ENCODE data around the gene FBXO28.
A peak's percentile ranks its signal among the peaks of the same experiment; 100 is the strongest.

FBXO28 gene

DNA sequence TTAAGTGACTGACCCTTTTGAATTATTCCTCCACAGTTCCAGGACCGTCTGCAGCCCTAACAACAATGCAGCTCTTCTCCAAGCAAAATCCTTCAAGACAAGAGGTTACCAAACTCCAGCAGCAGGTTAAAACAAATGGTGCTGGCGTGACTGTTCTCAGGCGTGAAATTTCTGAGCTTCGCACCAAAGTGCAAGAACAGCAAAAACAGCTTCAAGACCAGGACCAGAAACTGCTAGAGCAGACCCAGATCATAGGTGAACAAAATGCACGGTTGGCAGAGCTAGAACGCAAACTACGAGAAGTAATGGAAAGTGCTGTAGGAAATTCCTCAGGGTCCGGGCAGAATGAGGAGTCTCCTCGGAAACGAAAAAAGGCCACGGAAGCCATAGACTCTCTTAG is 43.4 kb downstream of the FBXO28 start:
- no peak for DNase-seq (ENCODE audit: low read depth, low spot score)

DNA sequence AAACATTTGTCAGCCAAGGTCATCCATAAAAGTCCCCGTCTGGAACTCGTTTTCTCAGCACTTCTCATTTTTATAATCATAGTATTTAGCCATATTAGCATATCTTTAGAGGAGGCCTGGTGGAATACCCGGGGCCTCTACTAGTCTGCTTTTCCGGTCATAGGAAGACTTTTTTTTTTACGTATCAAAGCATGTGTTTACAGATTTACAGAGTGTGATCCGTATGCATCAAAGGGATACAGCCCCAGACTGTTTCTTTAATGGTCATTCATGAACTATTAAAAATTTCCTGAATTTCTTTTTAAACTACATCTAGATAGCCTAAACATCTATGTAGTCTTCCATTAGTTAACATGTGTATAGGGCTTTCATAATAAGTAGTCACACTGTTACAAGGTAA is 45.6 kb downstream of the FBXO28 start:
- no peak for DNase-seq (ENCODE audit: low read depth, low spot score)

DNA sequence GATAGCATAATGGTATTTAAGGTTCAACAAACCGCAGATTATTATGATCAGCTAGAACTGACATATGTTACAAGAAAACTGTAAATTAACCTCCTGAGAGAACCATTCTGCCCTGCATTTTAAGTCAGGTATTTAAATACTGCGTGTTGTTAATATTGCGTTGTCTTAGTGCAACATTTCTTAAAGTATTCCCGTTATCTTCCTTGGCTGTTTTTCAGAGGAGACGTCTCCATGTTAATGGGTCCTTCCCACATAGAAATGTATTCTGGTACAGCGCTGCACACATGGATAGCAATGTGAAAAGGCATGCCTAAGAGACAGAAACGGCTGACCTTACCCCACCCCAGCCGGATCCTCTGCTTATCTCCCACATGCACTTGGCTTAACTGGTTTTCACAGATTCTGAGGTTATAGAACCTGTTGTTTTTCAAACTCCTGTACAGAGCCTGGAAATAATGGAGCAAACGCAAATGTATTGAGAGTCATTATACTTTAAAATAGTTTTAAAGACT is 46.3 kb downstream of the FBXO28 start:
- DNase-seq (ENCODE audit: low read depth, low spot score), result no peak

DNA sequence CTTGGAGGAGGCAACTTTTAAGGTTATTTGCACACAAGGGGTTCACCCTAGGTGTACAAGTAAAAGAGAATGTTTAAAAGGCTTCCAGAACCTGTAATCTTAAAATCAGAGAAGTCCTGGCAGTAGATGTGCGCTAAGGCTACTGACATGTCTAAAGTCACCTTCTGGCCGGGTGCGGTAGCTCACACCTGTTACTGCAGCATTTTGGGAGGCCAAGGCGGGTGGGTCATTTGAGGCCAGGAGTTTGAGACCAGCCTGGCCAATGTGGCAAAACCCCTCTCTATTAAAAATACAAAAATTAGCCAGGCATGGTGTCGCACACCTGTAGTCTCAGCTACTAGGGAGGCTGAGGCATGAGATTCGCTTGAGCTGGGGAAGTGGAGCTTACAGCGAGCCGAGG is 48.9 kb downstream of the FBXO28 start:
- no peak for DNase-seq (ENCODE audit: low read depth, low spot score)

DNA sequence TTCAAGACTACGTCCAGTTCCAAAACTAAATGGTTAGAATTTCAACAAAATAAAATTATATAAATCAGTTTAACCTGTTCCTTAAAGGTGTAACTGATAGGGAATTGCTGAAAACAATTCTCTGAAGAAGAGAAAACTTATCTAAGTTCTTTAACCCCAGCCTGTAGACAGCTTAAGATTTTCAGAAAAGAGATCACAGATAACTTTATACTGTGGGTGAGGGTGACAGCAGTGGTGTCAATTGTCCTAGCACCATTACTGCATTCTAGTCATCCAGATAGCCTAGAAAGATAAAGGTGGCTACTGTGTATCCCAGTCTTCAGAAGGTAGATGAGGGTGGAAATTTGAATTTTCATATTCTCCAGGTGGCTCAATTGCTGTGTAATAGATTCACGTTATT is 49.4 kb downstream of the FBXO28 start:
- no peak for DNase-seq (ENCODE audit: low read depth, low spot score)

DNA sequence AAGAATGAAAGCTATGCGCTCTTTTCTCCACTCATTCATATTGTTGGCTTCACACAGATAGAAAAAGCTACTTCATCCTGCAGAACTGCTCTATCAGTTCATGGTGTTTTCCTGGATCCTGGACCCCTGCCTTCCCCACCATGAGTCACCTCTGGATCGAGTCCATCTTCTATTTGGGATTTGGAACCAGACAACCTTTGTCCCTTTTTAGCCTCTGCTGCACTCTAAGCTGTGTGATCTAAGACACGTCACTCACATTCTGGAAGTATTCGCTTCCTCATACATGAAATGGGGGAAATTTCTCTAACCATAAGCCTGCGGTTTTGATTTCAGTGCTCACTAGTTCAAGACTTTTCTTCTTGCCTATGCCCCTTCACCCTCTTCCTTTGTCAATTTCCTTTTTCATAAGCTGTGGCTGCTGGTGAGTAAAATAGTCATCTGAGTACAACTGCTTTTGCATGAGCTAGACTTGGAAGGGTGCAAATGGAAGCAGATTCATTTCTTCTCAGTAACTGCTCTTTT is 55.0 kb downstream of the FBXO28 start:
- DNase-seq (ENCODE audit: low read depth, low spot score), result no peak

DNA sequence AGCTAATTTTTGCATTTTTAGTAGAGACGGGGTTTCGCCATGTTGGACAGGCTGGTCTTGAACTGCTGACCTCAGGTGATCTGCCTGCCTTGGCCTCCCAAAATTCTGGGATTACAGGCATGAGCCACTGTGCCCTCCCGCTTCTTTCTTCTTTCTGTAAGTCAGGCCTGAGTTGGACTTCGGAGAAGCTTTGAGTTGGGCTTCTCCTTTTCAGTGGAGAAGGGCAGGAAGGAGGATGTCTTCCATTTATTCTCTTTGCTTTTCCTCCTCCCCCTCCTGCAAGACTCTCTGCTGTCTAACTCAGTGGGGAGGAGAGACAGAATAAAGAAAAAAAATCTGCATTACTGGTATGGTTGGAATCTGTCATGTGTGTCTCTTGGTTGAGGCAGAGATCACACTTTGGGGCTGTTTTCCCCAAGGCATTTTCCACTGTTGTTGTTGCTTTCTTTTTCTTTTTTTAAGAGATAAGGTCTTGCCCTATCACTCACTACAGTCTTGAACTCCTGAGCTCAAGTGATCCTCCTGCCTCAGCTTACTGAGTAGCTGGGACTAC is 55.9 kb downstream of the FBXO28 start:
- DNase-seq (ENCODE audit: low read depth, low spot score), result no peak

DNA sequence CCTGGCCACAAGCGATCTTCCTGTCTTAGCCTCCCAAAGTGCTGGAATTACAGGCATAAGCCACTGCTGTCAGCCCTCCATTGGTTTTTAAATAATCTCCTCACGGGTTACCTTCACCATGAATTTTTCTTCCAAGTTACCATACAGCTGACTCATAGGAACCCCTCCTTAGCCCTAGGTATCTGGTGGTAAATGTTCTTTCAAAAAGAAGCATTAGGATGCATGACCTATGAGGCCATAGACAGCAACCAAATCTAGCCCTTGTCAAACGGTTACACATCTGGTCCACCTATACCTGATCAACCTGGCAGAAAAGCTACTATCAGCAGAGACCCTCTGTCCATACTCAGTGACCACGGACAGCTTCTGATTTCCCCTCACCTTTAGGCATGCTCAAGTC is 56.4 kb downstream of the FBXO28 start:
- no peak for DNase-seq (ENCODE audit: low read depth, low spot score)

DNA sequence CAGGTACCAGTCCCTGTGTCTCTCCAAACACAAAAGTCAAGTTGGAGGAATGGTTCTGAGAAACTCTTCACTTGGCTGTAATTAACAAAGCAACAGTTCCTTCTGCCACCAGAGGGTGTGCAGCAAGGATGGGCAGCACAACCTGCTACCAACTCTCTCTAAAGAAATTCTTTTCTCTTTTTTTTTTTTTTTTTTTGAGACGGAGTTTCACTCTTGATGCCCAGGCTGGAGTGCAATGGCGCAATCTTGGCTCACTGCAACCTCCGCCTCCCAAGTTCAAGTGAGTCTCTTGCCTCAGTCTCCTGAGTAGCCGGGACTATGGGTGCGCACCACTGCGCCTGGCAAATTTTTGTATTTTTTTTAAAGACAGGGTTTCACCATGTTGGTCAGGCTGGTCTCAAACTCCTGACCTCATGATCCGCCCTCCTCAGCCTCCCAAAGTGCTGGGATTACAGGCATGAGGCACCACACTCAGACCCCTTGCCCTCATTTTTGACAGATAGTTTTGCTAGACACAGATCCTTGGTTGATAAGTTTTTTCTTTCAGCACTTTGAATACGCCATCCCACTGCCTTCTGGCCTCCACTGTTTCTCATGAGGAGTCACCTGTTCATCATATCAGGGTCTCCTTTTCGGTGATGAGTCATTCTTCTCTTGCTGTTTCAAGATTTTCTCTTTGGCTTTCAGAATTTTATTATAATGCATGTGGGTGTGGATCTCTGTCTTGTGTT is 57.0 kb downstream of the FBXO28 start:
- DNase-seq (ENCODE audit: low read depth, low spot score), result no peak

DNA sequence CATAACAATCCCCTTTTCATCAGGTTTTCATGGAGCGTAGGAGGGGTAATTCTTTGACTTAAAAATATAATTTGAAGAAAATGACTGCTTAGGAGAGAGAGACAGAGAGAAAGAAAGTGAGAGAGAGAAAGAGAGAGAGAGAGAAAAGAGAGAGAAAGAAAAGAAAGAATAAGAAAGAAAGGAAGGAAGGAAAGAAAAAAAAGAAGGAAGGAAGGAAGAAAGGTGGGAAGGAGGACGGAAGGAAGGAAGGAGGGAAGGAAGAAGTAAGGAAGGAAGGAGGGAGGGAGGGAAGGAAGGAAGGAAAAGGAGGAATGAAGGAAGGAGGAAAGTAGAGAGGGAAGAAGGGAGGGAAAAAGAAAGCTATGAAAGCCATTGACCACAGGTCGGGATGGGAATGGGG is 58.3 kb downstream of the FBXO28 start:
- DNase-seq (ENCODE audit: low read depth, low spot score), result no peak

DNA sequence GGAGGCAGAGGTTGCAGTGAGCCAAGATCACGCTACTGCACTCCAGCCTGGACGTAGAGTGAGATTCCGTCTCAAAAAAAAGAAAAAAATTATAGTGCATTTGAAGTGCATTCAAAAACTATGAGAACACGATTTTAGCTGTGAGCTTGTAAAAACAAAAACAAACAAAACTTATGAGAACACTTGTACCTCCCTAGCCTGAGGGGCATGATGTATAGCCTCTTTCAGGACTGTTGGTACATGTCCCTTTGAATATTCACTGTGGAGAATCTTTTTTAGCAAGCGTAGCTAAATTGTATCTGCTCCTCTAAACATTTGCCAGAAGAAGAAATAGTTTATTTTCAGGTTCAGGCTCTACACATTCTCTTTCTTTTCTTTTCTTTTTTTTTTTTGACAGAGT is 59.6 kb downstream of the FBXO28 start:
- DNase-seq (ENCODE audit: low read depth, low spot score), result no peak

DNA sequence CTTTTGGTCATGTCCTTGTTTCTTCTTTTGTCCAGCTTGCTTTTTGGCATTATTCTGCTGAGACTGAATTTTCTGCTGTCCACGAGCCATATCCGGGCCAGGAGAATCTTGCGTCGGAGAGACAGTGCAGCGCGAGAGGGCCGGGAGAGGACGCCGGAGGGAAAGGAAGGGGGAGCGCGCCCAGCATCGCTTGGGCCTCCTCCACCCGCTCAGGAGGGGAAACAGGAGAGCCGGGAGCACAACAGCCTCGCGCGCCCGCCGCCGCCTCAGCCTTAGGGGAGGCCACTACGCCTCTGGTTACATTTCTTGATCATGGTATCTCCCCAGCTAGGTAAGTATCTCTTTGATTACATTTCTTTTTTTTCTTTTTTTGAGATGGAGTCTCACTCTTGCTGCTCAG is 61.7 kb downstream of the FBXO28 start:
- no peak for DNase-seq (ENCODE audit: low read depth, low spot score)

DNA sequence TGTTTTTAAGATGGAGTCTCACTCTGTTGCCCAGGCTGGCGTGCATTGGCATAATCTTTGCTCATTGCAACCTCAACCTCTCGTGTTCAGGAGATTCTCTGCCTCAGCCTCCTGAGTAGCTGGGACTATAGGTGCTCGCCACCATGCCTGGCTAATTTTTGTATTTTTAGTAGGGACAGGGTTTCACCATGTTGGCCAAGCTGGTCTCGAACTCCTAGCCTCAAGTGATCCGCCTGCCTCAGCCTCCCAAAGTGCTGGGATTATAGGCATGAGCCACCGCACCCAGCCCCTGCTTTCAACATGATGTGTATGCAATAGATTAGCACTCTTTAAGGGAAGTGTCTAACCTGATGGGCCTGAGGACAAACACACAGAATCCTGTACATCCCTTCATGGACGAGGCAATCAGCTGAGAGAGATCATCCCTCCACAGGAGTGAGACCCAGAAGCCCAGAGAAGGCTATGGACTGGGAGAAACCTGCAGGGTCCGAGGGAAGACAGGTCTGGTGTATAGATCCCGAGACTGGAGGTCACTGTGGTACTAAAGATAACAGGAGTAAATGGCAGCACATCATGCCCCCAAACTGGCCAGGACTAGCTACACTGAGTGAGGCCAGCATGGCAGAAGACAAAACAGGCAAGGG is 63.6 kb downstream of the FBXO28 start:
- no peak for DNase-seq (ENCODE audit: low read depth, low spot score)

DNA sequence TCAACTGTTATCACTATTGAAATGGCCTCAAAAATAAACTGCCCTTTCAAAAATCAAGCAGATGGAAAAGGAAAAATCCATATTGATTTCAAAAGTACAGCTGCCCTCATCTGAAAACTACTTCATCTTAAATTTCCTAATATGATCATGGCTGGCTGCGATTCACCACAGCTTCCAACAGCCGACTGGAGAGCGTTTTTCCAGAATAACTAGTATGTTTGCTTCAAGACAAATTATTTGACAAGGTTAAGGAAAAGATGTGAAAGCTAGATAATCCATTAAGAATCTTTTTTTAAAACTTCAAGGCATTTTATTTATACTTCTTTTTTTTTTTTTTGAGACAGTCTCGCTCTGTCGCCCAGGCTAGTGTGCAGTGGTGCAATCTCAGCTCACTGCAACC is 65.0 kb downstream of the FBXO28 start:
- no peak for DNase-seq (ENCODE audit: low read depth, low spot score)

DNA sequence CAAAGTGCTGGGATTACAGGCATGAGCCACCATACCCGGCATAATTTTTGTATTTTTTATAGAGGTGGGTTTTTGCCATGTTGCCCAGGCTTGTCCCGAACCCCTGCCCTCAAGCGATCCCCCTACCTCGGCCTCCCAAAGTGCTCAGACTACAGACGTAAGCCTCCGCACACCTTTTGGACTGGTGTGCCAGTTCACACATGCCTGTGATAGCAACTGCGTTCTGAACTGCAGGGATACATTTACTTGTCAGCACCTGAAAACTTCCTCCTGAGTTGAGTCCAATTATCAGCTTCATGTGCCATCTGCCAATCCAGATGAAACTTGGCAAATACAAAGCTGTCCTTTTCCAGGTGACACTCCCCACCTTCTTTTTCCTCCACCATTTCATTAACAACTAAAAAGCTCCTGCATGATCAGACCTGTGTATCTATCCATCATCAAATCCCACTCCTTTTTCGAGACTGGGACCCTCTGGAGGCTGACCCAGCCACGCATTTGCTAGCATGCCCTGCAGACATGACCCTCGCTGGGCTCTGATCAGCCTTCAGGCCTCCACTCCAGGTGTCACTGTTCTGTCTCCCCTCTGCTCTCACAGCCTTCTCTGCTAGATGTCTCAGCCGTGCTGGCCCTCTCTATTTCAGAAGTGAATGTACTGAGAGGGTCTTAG is 67.0 kb downstream of the FBXO28 start:
- DNase-seq (ENCODE audit: low read depth, low spot score), result no peak

DNA sequence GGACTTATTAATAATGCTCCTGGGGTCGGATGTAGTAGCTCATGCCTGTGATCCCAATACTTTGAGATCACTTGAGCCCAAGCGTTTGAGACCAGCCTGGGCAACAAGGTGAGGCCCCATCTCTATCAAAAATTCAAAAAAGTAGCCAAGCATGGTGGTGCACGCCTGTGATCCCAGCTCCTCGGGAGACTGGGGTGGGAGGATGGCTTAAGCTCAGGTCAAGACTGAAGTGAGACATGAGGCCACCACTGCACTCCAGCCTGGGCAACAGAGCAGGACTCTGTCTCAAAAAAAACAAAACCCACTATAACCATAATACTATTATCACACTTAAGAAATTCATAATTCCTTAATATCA is 67.5 kb downstream of the FBXO28 start:
- DNase-seq (ENCODE audit: low read depth, low spot score), result no peak

DNA sequence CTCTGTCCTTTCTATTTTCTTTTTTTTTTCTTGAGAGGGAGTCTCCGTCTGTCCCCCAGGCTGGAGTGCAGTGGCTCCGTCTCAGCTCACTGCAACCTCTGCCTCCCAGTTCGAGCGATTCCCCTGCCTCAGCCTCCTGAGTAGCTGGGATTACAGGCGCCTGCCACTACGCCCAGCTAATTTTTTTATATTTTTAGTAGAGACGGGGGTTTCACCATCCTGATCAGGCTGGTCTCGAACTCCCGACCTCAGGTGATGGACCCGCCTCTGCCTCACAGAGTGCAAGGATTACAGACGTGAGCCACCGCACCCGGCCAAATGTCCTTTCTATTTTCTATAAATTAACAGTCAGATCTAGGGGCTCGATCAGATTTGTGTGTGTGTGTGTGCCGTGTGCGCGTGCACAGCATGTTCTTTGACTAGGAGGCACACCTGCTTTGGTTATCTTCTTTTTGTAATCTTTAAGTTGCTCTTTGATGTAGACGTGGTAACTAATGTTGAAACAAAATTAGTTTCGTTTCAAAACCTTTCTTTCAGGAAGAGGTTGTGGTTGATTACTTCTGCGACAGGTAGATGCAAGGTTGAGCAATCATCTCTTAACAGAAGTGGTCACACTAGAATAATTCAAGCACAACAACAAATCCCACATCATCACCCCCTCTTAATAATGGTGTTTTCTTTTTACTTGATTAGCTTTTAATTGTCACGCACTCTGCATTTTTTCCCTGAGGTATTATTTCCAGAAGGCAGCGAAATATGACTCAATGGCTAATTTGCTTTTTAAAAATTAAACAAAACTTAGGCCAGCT is 68.3 kb downstream of the FBXO28 start:
- DNase-seq (ENCODE audit: low read depth, low spot score), result no peak

DNA sequence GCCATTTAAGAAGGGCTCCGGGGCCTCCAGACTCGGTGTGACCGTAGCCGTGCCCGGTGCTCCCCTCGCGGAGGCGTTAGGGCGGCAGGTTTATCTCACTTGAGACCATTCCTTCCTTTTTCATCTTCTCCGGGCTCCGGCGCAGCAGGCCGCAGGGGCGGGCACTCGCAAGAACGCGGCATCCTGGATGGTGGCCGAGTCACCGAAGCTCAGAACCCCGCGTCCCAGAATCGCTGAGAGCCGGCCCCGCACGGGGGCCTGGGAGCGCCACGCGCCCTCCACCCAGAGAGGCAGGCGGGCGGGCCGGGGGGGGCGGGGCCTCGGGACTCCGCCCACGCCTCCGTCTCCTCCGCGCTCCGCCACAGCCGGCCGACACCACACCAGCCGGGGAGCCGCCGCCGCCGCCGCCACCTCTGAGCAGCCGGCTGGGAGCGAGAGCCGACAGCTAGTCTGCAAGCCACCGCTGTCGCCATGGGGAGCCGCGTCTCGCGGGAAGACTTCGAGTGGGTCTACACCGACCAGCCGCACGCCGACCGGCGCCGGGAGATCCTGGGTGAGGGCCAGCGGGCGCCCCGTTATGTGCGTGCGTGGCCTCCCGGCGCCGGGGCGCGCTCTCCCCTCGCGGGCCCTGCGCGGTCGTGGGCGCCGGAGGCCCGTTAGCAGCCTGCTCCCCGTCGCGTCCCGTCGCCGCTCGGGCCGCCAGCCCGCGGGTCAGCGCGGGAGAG is 69.1 kb downstream of the FBXO28 start, which contains the start of gene DEGS1:
DEGS1 (plus strand) TSS at position 375 of the 725 bp plus-strand sequence; CDS start at position 472, 97 bp downstream.
- peak; percentile 46 for DNase-seq (ENCODE audit: low read depth, low spot score)

DNA sequence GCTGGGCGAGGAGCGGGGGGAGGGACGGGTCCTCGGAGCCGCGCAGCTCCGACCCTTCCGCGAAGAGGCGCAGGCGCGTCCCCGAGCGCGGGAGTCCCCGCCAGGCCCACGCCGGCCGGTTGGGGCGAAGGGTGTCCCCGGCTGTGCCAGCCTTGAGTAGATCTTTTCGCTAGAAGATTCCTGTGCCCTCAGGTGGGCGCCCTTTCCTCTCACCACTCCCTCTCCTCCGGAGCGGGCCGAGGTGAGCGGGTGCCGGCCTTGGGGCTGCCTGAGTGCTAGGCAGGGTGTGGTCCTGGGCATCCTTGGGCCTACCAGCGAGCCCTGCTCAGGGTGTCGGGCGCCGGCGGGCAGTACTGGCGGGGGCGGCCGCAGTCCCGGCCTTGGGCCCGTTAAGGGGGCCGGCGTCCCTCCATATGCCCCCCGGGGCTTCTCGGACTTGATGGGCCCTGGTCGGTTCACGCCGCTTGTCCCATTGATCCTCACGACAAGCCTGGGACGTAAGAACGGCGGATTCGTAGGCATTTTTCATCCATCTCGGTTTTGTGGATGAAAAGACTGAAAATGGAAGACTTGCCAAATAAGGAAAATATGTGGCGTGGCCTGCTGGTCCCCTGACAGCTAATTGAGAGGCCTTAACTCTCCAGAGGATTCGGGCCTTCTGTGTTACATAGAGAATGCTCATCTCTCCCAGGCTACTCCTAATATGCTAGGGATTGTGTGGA is 69.8 kb downstream of the FBXO28 start:
- peak; percentile 7 for DNase-seq (ENCODE audit: low read depth, low spot score)

DNA sequence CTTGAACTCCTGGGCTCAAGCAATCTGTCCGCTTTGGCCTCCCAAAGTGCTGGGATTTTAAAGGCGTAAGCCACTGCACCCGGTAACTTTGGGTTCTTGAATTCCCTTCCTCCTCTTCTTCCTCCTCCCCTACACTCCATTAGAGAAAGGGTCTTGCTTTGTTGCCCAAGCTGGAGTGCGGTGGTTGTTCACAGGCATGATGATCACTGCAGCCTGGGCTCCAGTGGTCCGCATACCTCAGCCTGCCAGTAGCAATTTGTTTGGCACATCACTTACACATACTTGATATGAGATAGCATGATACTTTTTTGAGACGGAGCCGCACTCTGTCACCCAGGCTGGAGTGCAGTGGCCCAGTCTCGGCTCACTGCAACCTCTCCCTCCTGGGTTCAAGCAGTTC is 71.3 kb downstream of the FBXO28 start:
- DNase-seq (ENCODE audit: low read depth, low spot score), result no peak

All from activated naive CD8-positive, alpha-beta T cell treated with anti-CD3 and anti-CD28 coated beads, Interleukin-2, amount 50 U/mL, for 16 hours (primary cell).